Measurements from ENCODE around the gene ACSL6.

The ACSL6 gene

DNA sequence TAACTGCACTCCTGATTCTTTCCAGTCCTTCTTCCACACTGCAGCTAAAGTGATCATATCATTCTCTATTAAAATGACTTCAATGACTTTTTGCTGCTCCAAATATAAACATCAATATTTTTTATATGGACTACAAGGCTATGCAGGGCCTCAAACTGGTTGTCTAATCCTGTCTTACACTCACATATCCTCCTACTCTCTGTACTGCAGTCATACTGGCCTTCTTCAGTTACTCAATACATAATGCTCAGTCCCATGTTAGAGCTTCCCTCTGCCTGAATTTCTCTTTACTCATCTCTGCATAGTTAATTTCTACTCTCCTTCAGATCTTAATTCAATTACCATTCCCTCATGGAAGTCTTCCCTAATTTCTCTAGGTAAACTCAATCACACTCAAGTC lies 69.4 kb downstream of the ACSL6 start:
- H3K27ac ChIP-seq (ENCODE audit: extremely low read depth, low read depth, low read length) = no peak overlapping the region
- ChIA-PET CTCF (interaction anchor here (0.6 kb wide), 1 partner anchor 352 kb away, joined by 4 read pairs; no protein-coding TSS in a partner anchor), POLR2A (no interaction called here)
- no peaks in the 10 kb centered on the region for H3K9me3 ChIP-seq (ENCODE audit: control insufficient read depth, insufficient read depth, low read depth, low read length)
- no peaks in the 10 kb centered on the region for H3K4me1 ChIP-seq (ENCODE audit: control insufficient read depth, insufficient read depth, low read length)
- TF ChIP-seq HOXC10 (CRISPR knock-in tag; IDR thresholded peaks at IDR 0.05) (no peak), ZNF501 (tag by site-specific recombination; IDR thresholded peaks at IDR 0.05) (no peak), ZNF48 (tag by site-specific recombination; IDR thresholded peaks at IDR 0.05) (no peak), ZBTB20 (tag by site-specific recombination; IDR thresholded peaks at IDR 0.05) (no peak), HOXD13 (CRISPR knock-in tag; IDR thresholded peaks at IDR 0.05; ENCODE audit: borderline replicate concordance) (no peak), ZNF10 (tag by site-specific recombination; IDR thresholded peaks at IDR 0.05) (no peak), ZNF174 (tag by site-specific recombination; IDR thresholded peaks at IDR 0.05) (no peak), ZNF280C (tag by site-specific recombination; IDR thresholded peaks at IDR 0.05) (no peak), TCF7L2 (IDR thresholded peaks at IDR 0.05; ENCODE audit: borderline replicate concordance, low read depth, low read length) (no peak), ZNF155 (tag by site-specific recombination; IDR thresholded peaks at IDR 0.05) (no peak), ZNF138 (tag by site-specific recombination; IDR thresholded peaks at IDR 0.05; ENCODE audit: borderline replicate concordance) (no peak), ZSCAN16 (tag by site-specific recombination; IDR thresholded peaks at IDR 0.05) (no peak)
- TF ChIP-seq, protein P1, sequence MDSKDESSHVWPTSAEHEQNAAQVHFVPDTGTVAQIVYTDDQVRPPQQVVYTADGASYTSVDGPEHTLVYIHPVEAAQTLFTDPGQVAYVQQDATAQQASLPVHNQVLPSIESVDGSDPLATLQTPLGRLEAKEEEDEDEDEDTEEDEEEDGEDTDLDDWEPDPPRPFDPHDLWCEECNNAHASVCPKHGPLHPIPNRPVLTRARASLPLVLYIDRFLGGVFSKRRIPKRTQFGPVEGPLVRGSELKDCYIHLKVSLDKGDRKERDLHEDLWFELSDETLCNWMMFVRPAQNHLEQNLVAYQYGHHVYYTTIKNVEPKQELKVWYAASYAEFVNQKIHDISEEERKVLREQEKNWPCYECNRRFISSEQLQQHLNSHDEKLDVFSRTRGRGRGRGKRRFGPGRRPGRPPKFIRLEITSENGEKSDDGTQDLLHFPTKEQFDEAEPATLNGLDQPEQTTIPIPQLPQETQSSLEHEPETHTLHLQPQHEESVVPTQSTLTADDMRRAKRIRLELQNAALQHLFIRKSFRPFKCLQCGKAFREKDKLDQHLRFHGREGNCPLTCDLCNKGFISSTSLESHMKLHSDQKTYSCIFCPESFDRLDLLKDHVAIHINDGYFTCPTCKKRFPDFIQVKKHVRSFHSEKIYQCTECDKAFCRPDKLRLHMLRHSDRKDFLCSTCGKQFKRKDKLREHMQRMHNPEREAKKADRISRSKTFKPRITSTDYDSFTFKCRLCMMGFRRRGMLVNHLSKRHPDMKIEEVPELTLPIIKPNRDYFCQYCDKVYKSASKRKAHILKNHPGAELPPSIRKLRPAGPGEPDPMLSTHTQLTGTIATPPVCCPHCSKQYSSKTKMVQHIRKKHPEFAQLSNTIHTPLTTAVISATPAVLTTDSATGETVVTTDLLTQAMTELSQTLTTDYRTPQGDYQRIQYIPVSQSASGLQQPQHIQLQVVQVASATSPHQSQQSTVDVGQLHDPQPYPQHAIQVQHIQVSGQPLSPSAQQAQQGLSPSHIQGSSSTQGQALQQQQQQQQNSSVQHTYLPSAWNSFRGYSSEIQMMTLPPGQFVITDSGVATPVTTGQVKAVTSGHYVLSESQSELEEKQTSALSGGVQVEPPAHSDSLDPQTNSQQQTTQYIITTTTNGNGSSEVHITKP (tag by site-specific recombination; IDR thresholded peaks at IDR 0.05) = no peak
- TF ChIP-seq, protein P2, sequence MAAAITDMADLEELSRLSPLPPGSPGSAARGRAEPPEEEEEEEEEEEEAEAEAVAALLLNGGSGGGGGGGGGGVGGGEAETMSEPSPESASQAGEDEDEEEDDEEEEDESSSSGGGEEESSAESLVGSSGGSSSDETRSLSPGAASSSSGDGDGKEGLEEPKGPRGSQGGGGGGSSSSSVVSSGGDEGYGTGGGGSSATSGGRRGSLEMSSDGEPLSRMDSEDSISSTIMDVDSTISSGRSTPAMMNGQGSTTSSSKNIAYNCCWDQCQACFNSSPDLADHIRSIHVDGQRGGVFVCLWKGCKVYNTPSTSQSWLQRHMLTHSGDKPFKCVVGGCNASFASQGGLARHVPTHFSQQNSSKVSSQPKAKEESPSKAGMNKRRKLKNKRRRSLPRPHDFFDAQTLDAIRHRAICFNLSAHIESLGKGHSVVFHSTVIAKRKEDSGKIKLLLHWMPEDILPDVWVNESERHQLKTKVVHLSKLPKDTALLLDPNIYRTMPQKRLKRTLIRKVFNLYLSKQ (tag by site-specific recombination; IDR thresholded peaks at IDR 0.05; ENCODE audit: borderline replicate concordance) = no peak
- H3K4me3 ChIP-seq (ENCODE audit: low read depth, low read length) = no peak overlapping the region
- H3K36me3 ChIP-seq (ENCODE audit: control insufficient read depth in 2 of 2, insufficient read depth in 1 of 2, low read length in 2 of 2) = no peaks in the 10 kb centered on the region

GRCh38 chr5:131939690-131940345 lies 71.6 kb downstream of the ACSL6 start:
- ChIA-PET POLR2A (no interaction called here), CTCF (interaction anchor here (0.7 kb wide), 1 partner anchor 65 kb away, joined by 3 read pairs; no protein-coding TSS in a partner anchor)
- H3K27ac ChIP-seq (ENCODE audit: extremely low read depth, low read depth, low read length) = no peak overlapping the region
- H3K4me1 ChIP-seq (ENCODE audit: control insufficient read depth, insufficient read depth, low read length) = no peaks in the 10 kb centered on the region
- no peak overlapping the region for H3K4me3 ChIP-seq (ENCODE audit: low read depth, low read length)
- no peaks in the 10 kb centered on the region for H3K36me3 ChIP-seq (ENCODE audit: control insufficient read depth in 2 of 2, insufficient read depth in 1 of 2, low read length in 2 of 2)
- H3K9me3 ChIP-seq (ENCODE audit: control insufficient read depth, insufficient read depth, low read depth, low read length) = no peaks in the 10 kb centered on the region
- TF ChIP-seq, protein P3, sequence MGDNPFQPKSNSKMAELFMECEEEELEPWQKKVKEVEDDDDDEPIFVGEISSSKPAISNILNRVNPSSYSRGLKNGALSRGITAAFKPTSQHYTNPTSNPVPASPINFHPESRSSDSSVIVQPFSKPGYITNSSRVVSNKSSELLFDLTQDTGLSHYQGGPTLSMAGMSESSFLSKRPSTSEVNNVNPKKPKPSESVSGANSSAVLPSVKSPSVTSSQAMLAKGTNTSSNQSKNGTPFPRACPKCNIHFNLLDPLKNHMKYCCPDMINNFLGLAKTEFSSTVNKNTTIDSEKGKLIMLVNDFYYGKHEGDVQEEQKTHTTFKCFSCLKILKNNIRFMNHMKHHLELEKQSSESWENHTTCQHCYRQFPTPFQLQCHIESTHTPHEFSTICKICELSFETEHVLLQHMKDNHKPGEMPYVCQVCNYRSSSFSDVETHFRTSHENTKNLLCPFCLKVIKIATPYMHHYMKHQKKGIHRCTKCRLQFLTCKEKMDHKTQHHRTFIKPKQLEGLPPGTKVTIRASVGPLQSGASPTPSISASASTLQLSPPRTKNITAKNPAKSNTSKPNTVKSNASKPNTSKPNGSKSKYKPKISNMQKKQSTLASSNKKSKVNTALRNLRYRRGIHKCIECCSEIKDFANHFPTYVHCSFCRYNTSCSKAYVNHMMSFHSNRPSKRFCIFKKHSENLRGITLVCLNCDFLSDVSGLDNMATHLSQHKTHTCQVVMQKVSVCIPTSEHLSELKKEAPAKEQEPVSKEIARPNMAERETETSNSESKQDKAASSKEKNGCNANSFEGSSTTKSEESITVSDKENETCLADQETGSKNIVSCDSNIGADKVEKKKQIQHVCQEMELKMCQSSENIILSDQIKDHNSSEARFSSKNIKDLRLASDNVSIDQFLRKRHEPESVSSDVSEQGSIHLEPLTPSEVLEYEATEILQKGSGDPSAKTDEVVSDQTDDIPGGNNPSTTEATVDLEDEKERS (tag by site-specific recombination; IDR thresholded peaks at IDR 0.05) = no peak
- TF ChIP-seq REPIN1 (tag by site-specific recombination; IDR thresholded peaks at IDR 0.05; ENCODE audit: low read depth) = no peak
- TF ChIP-seq ZNF311 (tag by site-specific recombination; IDR thresholded peaks at IDR 0.05; ENCODE audit: borderline replicate concordance) = no peak
- TF ChIP-seq IKZF3 (tag by site-specific recombination; IDR thresholded peaks at IDR 0.05) = no peak
- TF ChIP-seq ZFP69B (tag by site-specific recombination; IDR thresholded peaks at IDR 0.05) = no peak
- no peak for TF ChIP-seq ZNF112 (tag by site-specific recombination; IDR thresholded peaks at IDR 0.05)
- no peak for TF ChIP-seq ZBTB8A (tag by site-specific recombination; IDR thresholded peaks at IDR 0.05)
- TF ChIP-seq, protein P1 (tag by site-specific recombination; IDR thresholded peaks at IDR 0.05) = no peak

All from HEK293 (cell line).